K562 (cell line): ENCODE measurements around the gene KRTAP5-1. TPM values are rescaled to one million over a fixed set of nuclear protein-coding genes. Genes with fewer than 3 reads are reported as not detected.

Experiments used
- ATAC-seq: fragments of 200-7000 bp; cut with Tn5 transposase; 3 replicates; pipeline ENCODE4 v1.9.1; 2020; ENCODE audit warnings: moderate library complexity
- BruUV-seq: library from RNA; stranded (reverse); fragments of 400-500 nt; replicated peaks from 2 replicates; lab custom pipeline; 2021; lab: Mats Ljungman, UMichigan
- CTCF ChIA-PET: fragments of 300-600 bp; formaldehyde crosslinking; extraction: SDS; loops from one replicate; lab custom pipeline; 2021; ENCODE audit warnings: low intra/inter-chr PET ratio; lab: Yijun Ruan, JAX
- POLR2A ChIA-PET: fragments of 300-600, 350-650 bp; sonication (Branson Sonifier 250); formaldehyde crosslinking; extraction: SDS; loops from one replicate; lab custom pipeline; 2021; ENCODE audit warnings: antibody characterized with exemption, inconsistent platforms; lab: Yijun Ruan, JAX
- DNase-seq, 4 experiments: peaks; one replicate each; pipeline versions ENCODE4 v3.0.0 to v3.0.0-alpha.2; 2011 to 2018; ENCODE audit warnings: low spot score in 3 of 4, mixed read lengths in 3 of 4; ENCODE audit errors: extremely low read depth in 1 of 4
- FAIRE-seq: peaks from 2 replicates; lab custom pipeline; 2011; peaks lifted over from hg19 to GRCh38; lab: Jason Lieb, UNC
- H2AFZ ChIP-seq: 2 replicates; pipeline ENCODE4 v1.6.0; 2011; ENCODE audit warnings: low read depth, low read length, control low read depth, inconsistent platforms
- H3K27ac ChIP-seq: fragments of 200-600 bp; 3 replicates; pipeline ENCODE4 v1.8.0; 2011; ENCODE audit warnings: low read depth, mild to moderate bottlenecking, control low read depth, inconsistent platforms, low read length, moderate library complexity, mixed read lengths; ENCODE audit errors: extremely low read depth
- H3K27me3 ChIP-seq, 2 experiments: fragments of 300-600 bp in 1 of 2; 2 replicates in 1 of 2; 3 replicates in 1 of 2; pipeline versions ENCODE4 v1.6.0 to v1.8.0; 2011; ENCODE audit warnings: inconsistent platforms in 2 of 2, low read length in 2 of 2, mild to moderate bottlenecking in 1 of 2, mixed read lengths in 1 of 2, moderate library complexity in 1 of 2; ENCODE audit not compliant: control insufficient read depth in 2 of 2, insufficient read depth in 2 of 2
- H3K36me3 ChIP-seq: fragments of 300-600 bp; 3 replicates; pipeline ENCODE4 v1.8.0; 2011; ENCODE audit warnings: mild to moderate bottlenecking, low read length, inconsistent platforms; ENCODE audit not compliant: control insufficient read depth, insufficient read depth
- H3K4me1 ChIP-seq, 2 experiments: fragments of 200-600 bp in 1 of 2; replicated peaks in 1 of 2; 2 replicates in 1 of 2; 3 replicates in 1 of 2; pipeline versions ENCODE4 v1.5.1 to v1.8.0; 2011; ENCODE audit warnings: inconsistent platforms in 2 of 2, low read length in 2 of 2, mild to moderate bottlenecking in 1 of 2, mixed read lengths in 1 of 2, moderate library complexity in 1 of 2; ENCODE audit not compliant: control insufficient read depth in 2 of 2, insufficient read depth in 2 of 2
- H3K4me2 ChIP-seq: 2 replicates; pipeline ENCODE4 v1.6.1; 2011; ENCODE audit warnings: low read length, control low read depth, inconsistent platforms, mixed read lengths; ENCODE audit not compliant: insufficient read depth
- H3K4me3 ChIP-seq: fragments of 200-600 bp; sonication (generic), shearing (Covaris generic); 2 replicates; pipeline ENCODE4 v1.5.1; 2016; ENCODE audit warnings: control low read depth, inconsistent platforms
- H3K79me2 ChIP-seq: fragments of 200-600 bp; 3 replicates; pipeline ENCODE4 v1.8.0; 2011; ENCODE audit warnings: low read length, inconsistent platforms; ENCODE audit not compliant: control insufficient read depth, insufficient read depth
- H3K9ac ChIP-seq, 2 experiments: 2 replicates each; pipeline versions ENCODE4 v1.6.0 to v1.6.1; 2011; ENCODE audit warnings: low read depth in 2 of 2, low read length in 2 of 2, control low read depth in 1 of 2, inconsistent platforms in 1 of 2, mild to moderate bottlenecking in 1 of 2, mixed read lengths in 1 of 2; ENCODE audit not compliant: insufficient read depth in 1 of 2
- H3K9me1 ChIP-seq: one replicate; pipeline ENCODE4 v1.6.0; 2011; ENCODE audit warnings: inconsistent platforms, mild to moderate bottlenecking, low read length, moderate library complexity; ENCODE audit not compliant: control insufficient read depth, insufficient read depth
- H3K9me3 ChIP-seq: replicated peaks from 2 replicates; pipeline ENCODE4 v1.5.1; 2011; ENCODE audit warnings: low read depth, low read length, inconsistent platforms; ENCODE audit not compliant: control insufficient read depth, insufficient read depth
- H4K20me1 ChIP-seq: replicated peaks from 2 replicates; pipeline ENCODE4 v1.6.1; 2011; ENCODE audit warnings: low read length, inconsistent platforms, mixed read lengths; ENCODE audit not compliant: control insufficient read depth, insufficient read depth
- ARHGAP35 ChIP-seq: fragments of 450-650 bp; IDR thresholded peaks from 2 replicates; pipeline ENCODE4 v1.6.1; 2018; ENCODE audit not compliant: partially characterized antibody
- DIDO1 ChIP-seq: fragments of 450-650 bp; IDR thresholded peaks from 2 replicates; pipeline ENCODE4 v1.6.1; 2016; ENCODE audit warnings: low read depth, missing biosample characterization, missing genetic modification characterization
- DNMT1 ChIP-seq: fragments of 450-650 bp; IDR thresholded peaks from 2 replicates; pipeline ENCODE4 v1.6.1; 2016; ENCODE audit warnings: antibody characterized with exemption, mild to moderate bottlenecking
- HDGF ChIP-seq: fragments of 450-650 bp; IDR thresholded peaks from 2 replicates; pipeline ENCODE4 v1.6.1; 2016
- HNRNPH1 ChIP-seq: fragments of 200-400 bp; formaldehyde crosslinking; optimal IDR thresholded peaks from 2 replicates; pipeline ENCODE3; 2017; ENCODE audit warnings: low read depth, mild to moderate bottlenecking, low read length, moderate library complexity
- KHSRP ChIP-seq: fragments of 450-650 bp; IDR thresholded peaks from 2 replicates; pipeline ENCODE4 v1.6.1; 2017
- MEF2D ChIP-seq: conservative IDR thresholded peaks from 2 replicates; pipeline ENCODE4 v1.6.1; 2016; ENCODE audit warnings: low read depth, missing genetic modification characterization, missing compliant biosample characterization
- NR2C1 ChIP-seq, 2 experiments: fragments of 450-650 bp; IDR thresholded peaks; 2 replicates each; pipeline ENCODE4 v1.6.1; 2017; ENCODE audit warnings: mild to moderate bottlenecking in 2 of 2, antibody characterized with exemption in 1 of 2, inconsistent platforms in 1 of 2, missing compliant biosample characterization in 1 of 2, missing genetic modification characterization in 1 of 2
- POLR2B ChIP-seq: fragments of 450-650 bp; IDR thresholded peaks from 2 replicates; pipeline ENCODE4 v1.6.1; 2018; ENCODE audit warnings: low read depth; ENCODE audit not compliant: partially characterized antibody
- SMAD1 ChIP-seq: fragments of 150-350 bp; IDR thresholded peaks from 2 replicates; pipeline ENCODE4 v1.6.1; 2014; ENCODE audit warnings: low read length, low read depth; ENCODE audit not compliant: partially characterized antibody
- ZNF77 ChIP-seq: fragments of 250-450 bp; sonication (Bioruptor Pico); IDR thresholded peaks from 2 replicates; pipeline ENCODE4 v1.5.0; 2020
- whole genome bisulfite sequencing: fragments of 100-300 bp; shearing (Covaris generic); methylation state at CpG from one replicate; pipeline ENCODE4 v1.1.6; 2016; ENCODE audit warnings: low coverage, mixed read lengths; ENCODE audit not compliant: insufficient coverage; ENCODE audit errors: missing lambda C conversion rate; 5-methylcytosine and 5-hydroxymethylcytosine counted together
- in situ Hi-C: fragments of 300-500 bp; cut with MboI; formaldehyde crosslinking; loops from 4 replicates; pipeline ENCODE4 v1.15.0; 2018; ENCODE audit warnings: inconsistent platforms, mixed read lengths
- intact Hi-C: fragments of 100-400 bp; cut with micrococcal nuclease; formaldehyde crosslinking; loops from 2 replicates; pipeline ENCODE4 v1.14.2; 2022
- polyA plus RNA-seq, 8 experiments: library from polyadenylated mRNA; depleted of rRNA in 4 of 8; stranded (reverse) in 5 of 8; unstranded in 3 of 8; fragments of >200 nt; fragmentation: Nextera tagmentation in 2 of 8; fragmentation: Illumina TruSeq in 1 of 8; extraction: Ambion mirVana in 2 of 8; extraction: Trizol in 1 of 8; gene quantifications; 2 replicates each; pipeline versions ENCODE4 v1.2.1 to v1.2.3, GENCODE V29; 2011 to 2014; ENCODE audit warnings: inconsistent platforms in 1 of 8, missing spikeins in 1 of 8
- total RNA-seq, 7 experiments: library from RNA; depleted of rRNA in 6 of 7; stranded (reverse); fragments of >200 nt in 6 of 7; fragmentation: Illumina TruSeq in 2 of 7; extraction: Trizol in 2 of 7; gene quantifications; 2 replicates each; pipeline versions ENCODE4 v1.2.1 to v1.2.3, GENCODE V29; 2011 to 2021; ENCODE audit warnings: low replicate concordance in 1 of 7
- TF ChIP-seq, protein P1 (sequence below): sonication (generic); formaldehyde crosslinking; IDR thresholded peaks from 2 replicates; pipeline ENCODE4 v1.8.0; 2022; ENCODE audit warnings: mild to moderate bottlenecking, missing genetic modification reagents
- TF ChIP-seq, protein P2 (sequence below): sonication (generic); formaldehyde crosslinking; IDR thresholded peaks from 2 replicates; pipeline ENCODE4 v1.4.0; 2020; ENCODE audit warnings: mild to moderate bottlenecking, missing genetic modification reagents
- TF ChIP-seq, protein P3 (sequence below): fragments of 450-650 bp; IDR thresholded peaks from 2 replicates; pipeline ENCODE4 v1.6.1; 2018; ENCODE audit warnings: mild to moderate bottlenecking, low read depth; ENCODE audit not compliant: partially characterized antibody
- TF ChIP-seq, protein P4 (sequence below): fragments of 250-450 bp; sonication (Bioruptor Pico); IDR thresholded peaks from 2 replicates; pipeline ENCODE4 v1.5.0; 2022; ENCODE audit warnings: mild to moderate bottlenecking
- TF ChIP-seq, protein P5 (sequence below), 2 experiments: fragments of 450-650 bp; IDR thresholded peaks; 2 replicates each; pipeline ENCODE4 v1.6.1; 2016

Gene KRTAP5-1
- total and polyA plus RNA-seq, 9 of the 15 experiments (the other 6 are each of a cell fraction or from before 2014, with no cell fraction given): not detected

DNA sequence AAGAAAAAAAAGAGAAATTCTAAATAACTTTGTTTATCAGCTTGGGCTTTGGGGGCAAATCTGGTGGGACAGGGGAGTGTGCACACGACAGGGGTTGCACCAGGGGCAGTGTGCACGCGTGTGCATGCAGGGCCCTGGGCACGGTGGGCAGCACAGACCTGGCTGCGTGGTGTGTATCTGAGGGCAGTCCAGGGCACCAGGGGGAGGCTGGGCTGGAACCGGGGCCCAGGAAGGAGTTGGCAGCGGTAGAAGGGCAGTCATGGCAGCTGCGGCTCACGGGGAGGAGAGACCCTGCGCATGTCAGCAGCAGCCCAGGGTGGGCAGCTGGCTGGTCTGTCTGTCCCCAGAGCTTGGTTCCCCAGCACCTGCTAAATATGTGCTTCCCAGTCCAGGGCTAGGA lies 48.8 kb upstream of the KRTAP5-1 start:
- POLR2A ChIA-PET: no interaction called here
- 0% methylated on average over 9 of the region's 10 CpGs for WGBS
- CTCF ChIA-PET: no interaction called here
- Histone ChIP-seq H4K20me1 (peaks cover 7% of the 10 kb centered on the region), H3K4me1 (peaks cover 0 to under 1% of the 10 kb centered on the region in 2 experiments; a peak in 1 of 5 replicates), H2AFZ (no peak overlapping the region), H3K4me2 (no peak overlapping the region), H3K4me3 (no peak overlapping the region), H3K27ac (no peak overlapping the region), H3K27me3 (peaks cover 10 to 54% of the 10 kb centered on the region in 2 experiments), H3K9ac (no peak overlapping the region), H3K9me3 (no peaks in the 10 kb centered on the region), H3K9me1 (no peaks in the 10 kb centered on the region), H3K79me2 (no peaks in the 10 kb centered on the region), H3K36me3 (no peaks in the 10 kb centered on the region)
- no TSS peak for BruUV-seq
- in situ Hi-C loops: no loop called here
- ATAC-seq (no peak), DNase-seq (no peak), FAIRE-seq (no peak)
- TF ChIP-seq ARHGAP35 (no peak), POLR2B (no peak), NR2C1 (IDR thresholded peaks at IDR 0.05) (no peak), NR2C1 (tag; IDR thresholded peaks at IDR 0.05) (no peak), SMAD1 (no peak), HDGF (no peak), MEF2D (tag) (no peak), HNRNPH1 (no peak), DNMT1 (no peak), DIDO1 (no peak), KHSRP (no peak), ZNF77 (CRISPR knock-in tag) (no peak)
- TF ChIP-seq, protein P1, sequence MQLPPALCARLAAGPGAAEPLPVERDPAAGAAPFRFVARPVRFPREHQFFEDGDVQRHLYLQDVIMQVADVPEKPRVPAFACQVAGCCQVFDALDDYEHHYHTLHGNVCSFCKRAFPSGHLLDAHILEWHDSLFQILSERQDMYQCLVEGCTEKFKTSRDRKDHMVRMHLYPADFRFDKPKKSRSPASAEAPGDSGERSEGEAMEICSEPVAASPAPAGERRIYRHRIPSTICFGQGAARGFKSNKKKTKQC: no peak
- TF ChIP-seq, protein P2, sequence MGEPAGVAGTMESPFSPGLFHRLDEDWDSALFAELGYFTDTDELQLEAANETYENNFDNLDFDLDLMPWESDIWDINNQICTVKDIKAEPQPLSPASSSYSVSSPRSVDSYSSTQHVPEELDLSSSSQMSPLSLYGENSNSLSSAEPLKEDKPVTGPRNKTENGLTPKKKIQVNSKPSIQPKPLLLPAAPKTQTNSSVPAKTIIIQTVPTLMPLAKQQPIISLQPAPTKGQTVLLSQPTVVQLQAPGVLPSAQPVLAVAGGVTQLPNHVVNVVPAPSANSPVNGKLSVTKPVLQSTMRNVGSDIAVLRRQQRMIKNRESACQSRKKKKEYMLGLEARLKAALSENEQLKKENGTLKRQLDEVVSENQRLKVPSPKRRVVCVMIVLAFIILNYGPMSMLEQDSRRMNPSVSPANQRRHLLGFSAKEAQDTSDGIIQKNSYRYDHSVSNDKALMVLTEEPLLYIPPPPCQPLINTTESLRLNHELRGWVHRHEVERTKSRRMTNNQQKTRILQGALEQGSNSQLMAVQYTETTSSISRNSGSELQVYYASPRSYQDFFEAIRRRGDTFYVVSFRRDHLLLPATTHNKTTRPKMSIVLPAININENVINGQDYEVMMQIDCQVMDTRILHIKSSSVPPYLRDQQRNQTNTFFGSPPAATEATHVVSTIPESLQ: no peak
- TF ChIP-seq, protein P3, sequence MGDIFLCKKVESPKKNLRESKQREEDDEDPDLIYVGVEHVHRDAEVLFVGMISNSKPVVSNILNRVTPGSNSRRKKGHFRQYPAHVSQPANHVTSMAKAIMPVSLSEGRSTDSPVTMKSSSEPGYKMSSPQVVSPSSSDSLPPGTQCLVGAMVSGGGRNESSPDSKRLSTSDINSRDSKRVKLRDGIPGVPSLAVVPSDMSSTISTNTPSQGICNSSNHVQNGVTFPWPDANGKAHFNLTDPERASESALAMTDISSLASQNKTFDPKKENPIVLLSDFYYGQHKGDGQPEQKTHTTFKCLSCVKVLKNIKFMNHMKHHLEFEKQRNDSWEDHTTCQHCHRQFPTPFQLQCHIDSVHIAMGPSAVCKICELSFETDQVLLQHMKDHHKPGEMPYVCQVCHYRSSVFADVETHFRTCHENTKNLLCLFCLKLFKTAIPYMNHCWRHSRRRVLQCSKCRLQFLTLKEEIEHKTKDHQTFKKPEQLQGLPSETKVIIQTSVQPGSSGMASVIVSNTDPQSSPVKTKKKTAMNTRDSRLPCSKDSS: no peak
- TF ChIP-seq, protein P4, sequence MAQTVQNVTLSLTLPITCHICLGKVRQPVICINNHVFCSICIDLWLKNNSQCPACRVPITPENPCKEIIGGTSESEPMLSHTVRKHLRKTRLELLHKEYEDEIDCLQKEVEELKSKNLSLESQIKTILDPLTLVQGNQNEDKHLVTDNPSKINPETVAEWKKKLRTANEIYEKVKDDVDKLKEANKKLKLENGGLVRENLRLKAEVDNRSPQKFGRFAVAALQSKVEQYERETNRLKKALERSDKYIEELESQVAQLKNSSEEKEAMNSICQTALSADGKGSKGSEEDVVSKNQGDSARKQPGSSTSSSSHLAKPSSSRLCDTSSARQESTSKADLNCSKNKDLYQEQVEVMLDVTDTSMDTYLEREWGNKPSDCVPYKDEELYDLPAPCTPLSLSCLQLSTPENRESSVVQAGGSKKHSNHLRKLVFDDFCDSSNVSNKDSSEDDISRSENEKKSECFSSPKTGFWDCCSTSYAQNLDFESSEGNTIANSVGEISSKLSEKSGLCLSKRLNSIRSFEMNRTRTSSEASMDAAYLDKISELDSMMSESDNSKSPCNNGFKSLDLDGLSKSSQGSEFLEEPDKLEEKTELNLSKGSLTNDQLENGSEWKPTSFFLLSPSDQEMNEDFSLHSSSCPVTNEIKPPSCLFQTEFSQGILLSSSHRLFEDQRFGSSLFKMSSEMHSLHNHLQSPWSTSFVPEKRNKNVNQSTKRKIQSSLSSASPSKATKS (CRISPR knock-in tag): no peak
- TF ChIP-seq, protein P5, sequence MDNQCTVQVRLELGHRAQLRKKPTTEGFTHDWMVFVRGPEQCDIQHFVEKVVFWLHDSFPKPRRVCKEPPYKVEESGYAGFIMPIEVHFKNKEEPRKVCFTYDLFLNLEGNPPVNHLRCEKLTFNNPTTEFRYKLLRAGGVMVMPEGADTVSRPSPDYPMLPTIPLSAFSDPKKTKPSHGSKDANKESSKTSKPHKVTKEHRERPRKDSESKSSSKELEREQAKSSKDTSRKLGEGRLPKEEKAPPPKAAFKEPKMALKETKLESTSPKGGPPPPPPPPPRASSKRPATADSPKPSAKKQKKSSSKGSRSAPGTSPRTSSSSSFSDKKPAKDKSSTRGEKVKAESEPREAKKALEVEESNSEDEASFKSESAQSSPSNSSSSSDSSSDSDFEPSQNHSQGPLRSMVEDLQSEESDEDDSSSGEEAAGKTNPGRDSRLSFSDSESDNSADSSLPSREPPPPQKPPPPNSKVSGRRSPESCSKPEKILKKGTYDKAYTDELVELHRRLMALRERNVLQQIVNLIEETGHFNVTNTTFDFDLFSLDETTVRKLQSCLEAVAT (IDR thresholded peaks at IDR 0.05): no peak
- intact Hi-C loops: no loop called here
